IMR-90 (cell line): ENCODE results near the gene AQP6.

ENCODE experiments used
- BHLHE40 ChIP-seq: fragments of 150-350 bp; IDR thresholded peaks from 2 replicates; pipeline ENCODE4 v1.6.1; 2016; ENCODE audit warnings: mild to moderate bottlenecking, low read depth, low read length
- CEBPB ChIP-seq: IDR thresholded peaks from 2 replicates; pipeline ENCODE4 v1.6.1; 2012; ENCODE audit warnings: low read depth, low read length, improper control_type of control experiment
- CHD1 ChIP-seq: IDR thresholded peaks from 2 replicates; pipeline ENCODE4 v1.6.1; 2012; ENCODE audit warnings: low read depth, low read length, improper control_type of control experiment
- CTCF ChIP-seq: conservative IDR thresholded peaks from 2 replicates; pipeline ENCODE4 v1.5.1; 2012; ENCODE audit warnings: mild to moderate bottlenecking, low read depth, low read length, improper control_type of control experiment
- ELK1 ChIP-seq: fragments of 150-350 bp; IDR thresholded peaks from 2 replicates; pipeline ENCODE4 v1.6.1; 2016; ENCODE audit warnings: low read depth, mild to moderate bottlenecking, low read length, moderate library complexity, borderline replicate concordance
- FOS ChIP-seq: fragments of 150-350 bp; IDR thresholded peaks from 2 replicates; pipeline ENCODE4 v1.6.1; 2016; ENCODE audit warnings: low read depth, low read length
- MAFK ChIP-seq: IDR thresholded peaks from 2 replicates; pipeline ENCODE4 v1.6.1; 2012; ENCODE audit warnings: low read depth, low read length, improper control_type of control experiment
- MXI1 ChIP-seq: IDR thresholded peaks from 2 replicates; pipeline ENCODE4 v1.6.1; 2012; ENCODE audit warnings: low read depth, mild to moderate bottlenecking, low read length, moderate library complexity, borderline replicate concordance
- POLR2A ChIP-seq: IDR thresholded peaks from 2 replicates; pipeline ENCODE4 v1.6.1; 2012; ENCODE audit warnings: mild to moderate bottlenecking, low read depth, low read length
- RAD21 ChIP-seq: IDR thresholded peaks from 2 replicates; pipeline ENCODE4 v1.6.1; 2012; ENCODE audit warnings: low read length, improper control_type of control experiment
- USF2 ChIP-seq: fragments of 150-350 bp; IDR thresholded peaks from 2 replicates; pipeline ENCODE4 v1.6.1; 2017; ENCODE audit warnings: mild to moderate bottlenecking, antibody characterized with exemption, low read length, low read depth

- TF ChIP-seq POLR2A (no peak), CTCF (no peak), USF2 (no peak), RAD21 (no peak), MXI1 (no peak), FOS (no peak), CHD1 (no peak), BHLHE40 (no peak), ELK1 (no peak), CEBPB (no peak), MAFK (no peak)
Measured at GRCh38 chr12:49969651-49970429, 2.9 kb upstream of the AQP6 start.
